Epidermal melanocyte (primary cell): ENCODE measurements around the gene ASCL2.

Experiments used
- DNase-seq: peaks from one replicate; pipeline ENCODE4 v3.0.0; 2011; ENCODE audit warnings: low spot score; ENCODE audit not compliant: insufficient read length

ASCL2 gene

DNA sequence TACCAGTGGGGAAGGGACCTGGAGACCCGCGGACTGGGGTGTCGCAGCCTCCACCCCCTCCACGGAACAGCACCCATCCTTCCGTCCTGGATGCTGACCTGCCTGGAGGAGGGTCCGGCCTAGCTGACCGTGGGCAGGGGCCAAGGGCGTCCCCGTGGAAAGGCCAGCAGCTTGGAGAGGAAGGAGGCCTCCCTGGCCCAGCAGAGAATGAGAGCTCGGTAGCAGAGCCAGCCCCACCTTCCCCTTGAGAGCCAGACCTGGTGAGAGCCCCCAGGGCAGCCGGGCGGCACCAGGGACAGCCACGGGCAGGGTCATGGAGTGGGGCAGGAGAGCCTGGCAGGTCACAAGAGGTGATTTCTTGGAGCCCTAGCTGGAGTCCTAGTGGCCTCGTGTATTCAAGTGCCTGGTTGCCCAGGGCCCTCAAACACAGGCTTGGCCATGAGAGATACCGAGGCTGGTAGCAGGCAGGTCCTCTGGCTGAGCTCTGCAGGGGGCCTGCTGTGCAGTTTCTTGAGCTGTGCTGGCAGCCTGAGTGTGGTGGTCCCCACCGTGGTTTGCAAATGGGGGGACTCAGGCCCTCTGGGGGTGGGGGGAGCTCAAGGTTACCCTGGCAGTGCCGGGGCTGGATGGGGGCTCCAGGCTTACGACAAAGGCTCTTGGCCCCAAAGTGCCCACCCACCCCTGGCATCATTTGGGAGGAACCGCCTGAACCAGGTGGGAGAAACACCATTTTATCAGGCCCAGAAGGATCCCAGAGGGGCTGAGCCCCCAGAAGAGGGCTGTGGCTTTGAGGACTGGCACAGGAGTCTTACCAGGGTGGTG, 39.1 kb upstream of the ASCL2 start:
- no peak for DNase-seq

DNA sequence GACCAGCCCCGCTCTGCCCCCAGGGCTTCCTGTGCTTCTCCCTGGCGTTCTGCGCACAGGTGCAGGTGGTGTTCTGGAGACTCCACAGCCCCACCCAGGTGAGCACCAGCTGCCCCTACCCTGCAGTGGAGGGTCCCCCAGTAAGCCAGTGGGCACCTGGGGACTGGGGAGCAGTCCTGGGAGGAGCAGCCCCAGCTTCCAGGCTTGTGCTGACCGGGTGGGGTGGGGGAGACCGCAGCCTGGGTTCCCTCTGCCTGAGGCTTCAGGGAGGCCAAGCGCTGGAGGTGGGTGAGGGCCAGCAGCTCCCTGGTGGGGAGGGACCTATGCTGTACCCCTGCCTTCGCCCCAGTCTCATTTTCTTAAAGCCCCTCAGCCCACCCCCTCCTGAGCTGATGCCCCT, 38.3 kb upstream of the ASCL2 start:
- DNase-seq, result no peak

DNA sequence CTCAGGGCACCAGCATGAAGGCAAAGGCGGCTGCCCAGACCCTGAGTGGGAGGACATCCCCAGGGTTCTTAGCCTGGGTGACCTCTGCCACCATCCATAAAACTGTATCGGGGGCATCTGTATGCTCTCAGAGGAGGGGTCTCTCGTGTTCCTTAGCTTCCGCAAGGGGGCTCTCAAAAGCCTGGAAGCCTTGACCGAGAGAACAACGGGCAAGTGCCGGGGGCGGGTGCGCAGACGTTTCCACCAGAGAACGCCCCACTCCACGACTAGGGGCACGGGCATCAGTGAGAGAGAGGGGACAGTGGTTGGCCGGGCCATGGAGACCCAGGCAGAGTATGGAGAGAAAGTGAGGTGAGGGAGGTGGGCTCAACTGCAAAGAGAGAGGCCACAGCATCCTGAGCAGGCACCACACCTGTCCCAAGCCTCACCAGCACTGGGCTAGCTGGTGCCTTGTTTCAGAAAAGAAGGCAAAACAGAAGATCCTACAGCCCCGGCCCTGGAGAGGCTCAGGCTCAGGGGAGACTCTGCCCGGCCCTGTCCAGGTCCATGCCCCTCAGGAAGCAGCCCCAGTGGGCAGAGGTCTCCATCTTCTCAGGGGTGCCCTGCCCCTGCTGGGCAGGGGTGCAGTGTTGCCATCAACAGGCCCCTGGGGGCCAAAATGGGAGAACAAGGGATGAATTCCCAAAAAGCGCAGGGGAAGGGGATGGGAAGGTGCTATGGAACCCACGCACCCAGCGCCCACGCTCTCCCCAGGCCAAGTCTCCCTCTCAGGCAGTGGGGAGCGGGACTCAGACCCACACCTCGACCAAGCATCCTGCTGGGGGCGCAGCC, 37.3 kb upstream of the ASCL2 start:
- DNase-seq, result no peak

DNA sequence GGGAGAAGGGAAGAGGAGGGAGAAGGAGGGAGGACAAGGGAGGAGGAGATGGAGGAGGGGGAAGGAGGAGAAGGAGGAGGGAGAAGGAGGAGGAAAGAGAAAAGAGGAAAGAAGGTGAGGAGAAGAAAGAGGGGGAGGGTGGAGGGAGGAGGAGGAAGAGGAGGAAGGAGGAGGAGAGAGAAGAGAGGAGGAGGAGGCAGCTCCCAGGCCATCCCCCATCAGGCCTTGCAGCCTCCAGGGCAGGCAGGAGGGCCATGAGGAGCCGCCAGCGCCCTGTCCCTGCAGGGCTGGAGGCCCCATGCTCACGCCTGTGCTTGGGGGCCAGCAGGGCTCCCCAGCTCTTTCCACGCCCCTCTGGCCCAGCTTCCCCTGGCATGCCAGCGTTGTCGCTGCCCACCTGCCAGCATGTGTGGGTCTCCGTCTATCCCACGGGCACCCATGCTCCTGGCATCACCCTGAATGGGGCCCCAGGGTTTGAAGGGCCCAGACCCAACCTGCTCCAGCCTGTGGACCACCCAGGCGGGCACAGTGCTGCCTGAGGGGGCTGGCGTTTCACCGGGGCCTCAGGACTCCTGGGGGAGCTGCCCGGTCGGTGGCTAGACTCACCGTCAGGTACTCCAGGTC, 36.6 kb upstream of the ASCL2 start:
- no peak for DNase-seq

DNA sequence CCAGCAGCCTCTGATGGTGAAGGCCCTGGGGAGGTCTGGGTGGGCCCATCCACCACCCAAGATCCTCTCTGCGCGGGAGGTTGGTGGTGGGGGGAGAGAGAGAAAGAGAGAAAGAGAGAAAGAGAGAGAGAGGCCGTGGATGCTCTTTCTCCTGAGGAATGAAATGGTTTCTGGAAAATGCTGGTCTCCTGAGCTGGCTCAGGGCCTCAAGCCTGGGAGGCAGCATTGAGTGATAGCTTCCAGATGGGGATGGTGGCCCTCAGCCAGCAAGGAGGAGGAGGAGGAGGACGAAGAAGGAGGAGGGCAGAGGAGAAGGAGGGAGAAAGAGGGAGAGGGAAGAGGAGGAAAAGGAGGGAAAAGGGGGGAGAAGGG, 36.0 kb upstream of the ASCL2 start:
- DNase-seq, result no peak

DNA sequence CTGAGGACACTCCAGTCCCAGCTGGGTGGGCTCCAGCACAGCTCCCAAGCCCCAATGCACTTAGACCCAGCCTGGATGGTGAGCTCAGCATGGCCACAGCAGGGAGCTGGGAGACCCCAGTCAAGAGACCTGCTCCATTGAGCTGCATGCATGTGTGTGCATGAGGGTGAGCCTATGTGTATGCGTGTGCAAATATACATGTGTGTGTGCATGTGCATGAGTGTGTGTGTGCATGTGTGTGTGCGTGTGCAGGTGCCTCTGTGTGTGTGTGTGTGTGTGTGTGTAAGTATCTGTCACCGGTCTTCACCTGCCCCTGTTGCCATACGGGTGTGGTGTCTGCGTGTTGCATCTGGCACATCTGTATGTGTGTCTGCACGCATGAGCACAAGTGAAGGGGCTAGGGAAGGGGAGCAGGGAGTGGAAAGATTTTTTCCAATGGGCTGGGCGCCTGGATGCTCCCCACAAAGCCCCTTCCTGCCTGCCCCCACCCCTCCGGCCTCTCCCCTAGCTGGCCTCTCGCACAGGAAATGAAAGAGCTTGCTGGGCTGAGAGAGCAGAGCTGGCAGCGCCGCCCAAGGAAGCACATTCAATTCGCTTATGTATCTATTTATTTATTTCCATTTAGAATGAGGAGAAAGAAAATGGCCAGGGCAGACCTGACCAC, 35.5 kb upstream of the ASCL2 start:
- DNase-seq, result no peak

DNA sequence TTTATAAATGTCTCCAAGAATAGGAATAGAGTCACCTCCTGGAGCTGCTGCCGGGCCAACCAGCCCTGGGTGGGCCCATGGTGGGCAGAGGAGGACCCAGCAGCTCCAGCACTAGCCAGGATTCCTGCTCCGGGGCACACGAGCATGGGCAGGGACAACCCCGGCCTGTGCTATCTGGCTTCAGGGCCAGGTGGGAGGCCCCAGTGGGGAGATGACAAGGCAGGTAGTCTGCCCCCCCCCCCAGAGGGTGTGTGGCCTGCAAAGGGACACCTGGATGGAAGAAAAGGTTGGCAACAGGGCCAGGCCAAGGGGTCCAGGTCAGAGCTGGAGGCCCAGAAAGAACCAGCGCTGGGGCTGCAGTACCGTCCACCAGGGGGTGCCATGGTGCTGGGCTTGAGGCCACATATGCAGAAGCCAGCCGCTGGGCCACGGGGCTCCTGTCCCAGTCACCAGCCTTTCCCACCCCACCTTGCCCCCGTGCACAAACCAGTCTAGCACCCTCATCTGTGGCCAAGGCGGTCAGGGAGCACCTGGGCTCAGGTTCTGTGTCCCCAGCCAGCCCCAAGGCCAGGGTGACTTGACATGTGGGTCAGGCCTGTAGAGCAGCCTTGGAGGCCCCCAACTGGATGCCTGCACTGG, 34.9 kb upstream of the ASCL2 start:
- no peak for DNase-seq

DNA sequence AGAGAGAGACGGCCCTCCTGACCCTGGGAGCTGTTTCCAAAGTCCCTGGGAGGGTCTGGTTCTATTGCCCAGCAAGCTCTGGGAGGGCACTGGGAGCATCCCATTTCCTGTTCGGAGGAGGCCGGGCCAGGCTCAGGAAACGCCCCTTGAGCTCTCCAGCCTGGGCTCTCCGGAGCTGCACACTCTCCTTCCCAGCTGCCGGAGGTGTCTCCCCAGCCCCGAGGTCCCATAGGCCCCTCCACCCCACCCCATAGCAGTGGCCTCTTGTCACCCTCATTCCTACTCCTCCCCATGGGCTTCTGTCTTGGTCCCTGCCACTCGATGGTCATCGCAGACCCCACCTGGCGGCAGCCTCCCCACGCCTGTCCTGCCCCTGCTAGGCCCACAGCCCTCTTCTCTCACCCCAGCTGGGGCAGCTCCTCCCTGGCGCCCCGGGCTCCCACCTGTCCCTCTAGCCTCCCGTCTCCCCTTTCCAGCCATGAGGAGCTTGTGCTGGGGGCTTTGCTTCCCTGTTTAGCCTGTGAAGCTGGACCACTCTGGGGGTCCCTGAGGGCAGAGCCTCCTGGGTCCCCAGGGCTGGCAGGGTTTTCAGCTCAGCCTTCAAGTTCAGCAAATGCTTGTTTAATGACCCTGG, 34.2 kb upstream of the ASCL2 start:
- no peak for DNase-seq

DNA sequence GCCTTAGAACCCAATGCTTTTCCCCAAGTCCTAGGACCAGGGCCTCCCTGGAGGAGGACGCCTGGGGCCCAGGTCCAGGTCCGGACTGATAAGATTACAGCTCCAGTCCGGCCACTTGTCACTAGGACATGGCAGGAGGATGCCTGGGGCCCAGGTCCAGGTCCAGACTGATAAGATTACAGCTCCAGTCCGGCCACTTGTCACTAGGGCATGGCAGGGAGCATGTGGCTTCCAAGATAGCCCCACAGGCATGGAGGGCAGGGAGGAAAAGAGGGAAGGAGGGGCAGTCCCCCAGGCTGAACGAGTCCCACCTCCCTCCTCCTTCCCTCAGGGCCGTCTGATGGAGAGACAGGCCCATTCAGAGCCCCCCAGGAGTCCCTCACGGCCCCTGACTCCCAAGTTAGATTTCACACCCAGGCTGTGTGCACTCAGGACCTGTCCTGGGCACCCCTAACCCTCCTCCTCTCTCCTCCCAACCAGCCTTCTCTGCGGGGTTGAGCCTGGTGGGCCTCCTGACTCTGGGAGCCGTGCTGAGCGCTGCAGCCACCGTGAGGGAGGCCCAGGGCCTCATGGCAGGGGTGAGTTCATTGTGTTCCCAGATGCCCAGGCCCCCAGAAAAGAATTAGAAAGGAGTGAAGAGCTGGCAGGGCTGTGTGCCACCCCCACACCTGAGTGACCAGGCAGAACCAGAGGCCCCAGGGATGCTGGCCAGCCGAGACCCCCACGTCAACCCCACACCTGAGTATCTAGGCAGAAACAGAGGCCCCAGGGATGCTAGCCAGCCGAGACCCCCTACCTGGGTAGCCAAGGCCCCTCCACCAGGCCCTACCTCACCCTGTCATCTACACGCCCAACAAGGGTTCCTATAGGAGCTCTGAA, 33.5 kb upstream of the ASCL2 start:
- DNase-seq, result no peak

DNA sequence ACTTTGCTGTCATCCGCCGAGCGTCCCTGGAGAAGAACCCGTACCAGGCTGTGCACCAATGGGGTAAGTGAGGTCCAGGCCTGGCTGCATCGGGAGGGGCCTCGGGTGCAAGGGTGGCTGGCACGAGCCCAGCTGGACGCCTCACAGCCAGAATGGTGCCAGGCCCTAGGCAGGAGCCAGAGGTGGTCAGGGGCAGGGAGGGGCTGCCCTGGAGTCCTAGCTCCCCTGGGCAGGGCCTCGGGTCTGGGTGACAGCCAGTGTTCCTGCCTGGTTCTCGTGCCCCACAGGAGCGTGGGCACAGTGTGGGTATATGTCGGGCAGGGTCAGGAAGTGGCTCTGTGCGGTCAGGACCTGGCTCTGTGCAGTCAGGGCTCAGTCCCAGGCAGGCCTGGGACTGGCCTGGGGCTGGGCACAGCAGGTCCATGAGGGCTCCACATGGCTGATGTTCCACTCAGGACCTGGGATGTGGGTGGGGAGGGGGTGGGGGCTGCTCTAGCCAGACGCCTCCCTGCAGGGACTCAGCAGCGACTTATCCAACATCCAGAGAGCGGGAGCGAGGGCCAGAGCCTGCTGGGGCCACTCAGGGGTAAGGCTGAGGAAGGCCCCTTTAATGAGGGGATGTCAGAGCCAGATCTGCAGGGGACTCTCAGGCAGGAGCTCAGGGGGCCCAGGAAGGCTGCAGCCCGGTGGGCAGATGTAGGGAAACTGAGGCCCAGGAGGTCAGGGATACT, 32.7 kb upstream of the ASCL2 start:
- DNase-seq, result no peak

DNA sequence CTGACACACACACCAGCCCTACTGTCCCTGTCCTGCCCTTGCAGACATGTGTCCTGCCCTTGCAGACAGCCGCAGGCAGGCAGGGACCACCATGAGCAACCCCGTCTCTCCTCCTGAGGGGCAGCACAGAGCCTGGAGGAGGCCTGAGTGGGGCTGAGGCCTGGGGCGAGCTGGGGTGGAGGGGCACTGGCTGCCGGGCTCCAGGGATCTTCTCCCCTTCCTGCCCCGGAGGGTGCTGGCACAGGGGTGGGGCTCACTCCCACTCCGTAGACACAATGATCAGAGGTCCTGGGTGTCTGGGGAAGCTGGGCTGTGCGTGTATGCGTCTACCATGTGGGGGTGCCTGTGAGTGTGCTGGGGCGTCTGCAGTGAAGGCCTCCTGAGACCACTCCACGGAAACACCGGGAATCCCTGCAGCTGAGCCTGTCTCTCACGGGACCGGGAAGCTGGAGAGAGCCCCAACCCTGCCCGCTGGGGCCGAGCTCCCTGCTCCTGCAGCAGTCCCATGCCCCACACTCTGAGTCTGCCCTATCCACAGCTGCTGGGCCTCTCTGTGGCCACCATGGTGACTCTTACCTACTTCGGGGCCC, 32.0 kb upstream of the ASCL2 start:
- no peak for DNase-seq

DNA sequence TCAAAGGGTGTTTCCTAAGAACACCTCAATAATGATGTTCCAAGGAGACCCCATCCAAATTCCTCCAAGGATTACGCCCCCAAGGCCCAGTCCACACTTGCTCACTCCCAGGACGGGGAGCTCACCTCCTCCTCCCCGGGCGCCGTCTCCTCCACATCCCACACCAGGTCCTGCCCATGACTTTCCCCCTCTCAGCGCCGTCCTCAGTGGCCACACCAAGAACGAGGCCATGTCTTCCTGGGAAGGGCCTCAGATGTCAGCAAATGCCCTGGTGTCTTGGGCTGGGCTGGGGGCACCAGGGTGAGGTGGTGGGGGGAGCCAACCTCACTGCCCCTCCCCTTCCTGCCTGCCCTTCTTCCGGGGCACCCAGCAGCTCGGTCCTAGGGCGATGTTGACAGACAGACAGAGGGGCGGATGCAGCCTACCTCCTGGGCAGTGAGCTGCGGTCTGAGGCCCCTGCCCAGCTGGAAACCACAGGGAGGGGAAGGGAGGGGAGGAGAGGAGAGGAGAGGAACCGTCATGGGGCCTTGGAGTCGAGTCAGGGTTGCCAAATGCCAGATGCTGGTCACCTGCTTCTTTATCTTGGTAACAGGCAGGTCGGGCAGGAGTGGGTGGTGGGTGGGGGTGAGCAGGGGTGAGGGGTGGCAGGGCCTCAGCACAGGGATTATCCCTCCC, 31.4 kb upstream of the ASCL2 start, which contains the start of the genes C11orf21 and TSPAN32:
C11orf21 (minus strand) TSS at position 288 of the 675 bp plus-strand sequence; CDS start at position 178, 110 bp downstream.
TSPAN32 (plus strand) TSS at position 383 of the 675 bp plus-strand sequence; CDS start at position 520, 137 bp downstream.
- DNase-seq, result no peak

DNA sequence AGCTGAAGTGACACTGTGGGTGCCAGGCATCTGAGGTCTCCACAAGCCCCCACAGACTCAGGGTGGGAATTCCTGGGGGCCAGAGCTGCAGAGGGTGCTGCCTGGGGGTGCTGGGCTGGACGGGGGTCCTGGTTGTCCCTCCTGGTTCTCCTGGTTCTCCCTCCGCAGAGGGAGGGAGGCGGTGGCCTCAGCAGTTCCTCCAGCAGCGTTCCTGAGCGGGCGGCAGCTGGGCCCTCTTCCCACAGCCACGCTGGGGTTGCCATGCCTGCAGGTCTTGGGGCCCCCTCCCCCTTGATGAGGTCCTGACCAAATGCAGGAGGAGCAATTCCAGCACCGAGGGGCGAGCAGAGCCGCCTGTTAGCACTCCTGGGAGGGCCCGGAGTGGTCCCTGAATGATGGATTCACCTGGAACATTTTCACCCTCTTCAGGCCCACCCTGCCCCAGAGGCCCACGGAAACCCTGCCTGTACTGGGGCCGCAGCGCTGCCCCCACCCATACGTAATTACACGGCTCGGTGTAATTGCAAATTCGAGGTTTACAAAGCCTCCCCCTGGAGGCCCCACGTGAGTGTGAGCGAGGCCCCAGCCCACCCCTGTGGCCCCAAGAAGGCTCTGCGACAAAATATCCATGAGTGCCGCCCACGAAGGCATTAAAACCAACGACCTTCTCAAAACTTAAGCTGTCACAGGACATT, 30.7 kb upstream of the ASCL2 start:
- DNase-seq, result no peak

DNA sequence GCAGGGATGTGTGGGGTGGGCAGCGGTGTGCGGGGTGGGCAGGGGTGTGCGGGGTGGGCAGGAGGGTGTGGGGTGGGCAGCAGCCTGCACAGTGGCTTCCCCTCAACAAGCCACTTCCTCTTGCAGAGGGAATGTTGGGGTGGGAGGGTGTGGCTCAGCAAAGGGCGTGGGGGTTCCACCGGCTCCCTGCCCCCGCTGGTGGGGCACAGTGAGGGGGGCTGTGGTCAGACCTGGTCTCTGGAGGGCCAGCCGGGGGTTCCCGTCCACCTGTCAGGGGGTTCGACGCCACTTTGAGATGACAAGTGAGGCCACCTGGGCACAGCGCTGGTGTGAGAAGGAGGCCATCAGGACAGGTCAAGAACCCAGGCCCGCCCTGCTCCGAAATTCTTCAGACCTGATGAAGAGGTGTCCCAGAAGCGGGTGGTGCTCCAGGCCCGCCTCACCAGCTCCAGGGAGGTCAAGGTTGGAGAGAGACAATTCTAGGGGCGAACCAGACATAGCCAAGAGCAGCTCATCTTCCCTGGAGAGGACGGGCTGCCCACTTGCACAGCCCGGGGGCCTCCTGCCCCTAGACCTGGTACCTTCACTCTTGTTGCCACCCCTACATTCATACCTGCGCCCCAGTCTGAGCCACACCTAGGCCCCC, 30.0 kb upstream of the ASCL2 start:
- no peak for DNase-seq

DNA sequence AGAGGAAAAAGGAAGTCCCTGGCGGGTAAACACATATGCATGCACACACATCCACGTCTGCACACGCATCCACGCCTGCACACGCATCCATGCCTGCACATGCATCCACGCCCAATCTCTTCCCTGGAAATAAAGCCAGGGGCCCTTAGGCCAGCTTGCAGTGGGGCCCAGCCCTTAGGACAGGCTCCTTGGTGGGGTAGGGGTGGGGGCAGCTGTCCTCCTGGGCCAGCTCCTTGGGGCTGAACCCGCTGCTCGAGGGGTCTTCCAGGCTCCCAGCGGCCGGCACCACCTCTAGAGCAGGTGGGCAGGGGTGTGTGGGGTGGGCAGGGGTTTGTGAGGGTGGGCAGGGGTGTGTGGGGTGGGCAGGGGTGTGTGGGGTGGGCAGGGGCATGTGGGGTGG, 29.4 kb upstream of the ASCL2 start:
- no peak for DNase-seq

DNA sequence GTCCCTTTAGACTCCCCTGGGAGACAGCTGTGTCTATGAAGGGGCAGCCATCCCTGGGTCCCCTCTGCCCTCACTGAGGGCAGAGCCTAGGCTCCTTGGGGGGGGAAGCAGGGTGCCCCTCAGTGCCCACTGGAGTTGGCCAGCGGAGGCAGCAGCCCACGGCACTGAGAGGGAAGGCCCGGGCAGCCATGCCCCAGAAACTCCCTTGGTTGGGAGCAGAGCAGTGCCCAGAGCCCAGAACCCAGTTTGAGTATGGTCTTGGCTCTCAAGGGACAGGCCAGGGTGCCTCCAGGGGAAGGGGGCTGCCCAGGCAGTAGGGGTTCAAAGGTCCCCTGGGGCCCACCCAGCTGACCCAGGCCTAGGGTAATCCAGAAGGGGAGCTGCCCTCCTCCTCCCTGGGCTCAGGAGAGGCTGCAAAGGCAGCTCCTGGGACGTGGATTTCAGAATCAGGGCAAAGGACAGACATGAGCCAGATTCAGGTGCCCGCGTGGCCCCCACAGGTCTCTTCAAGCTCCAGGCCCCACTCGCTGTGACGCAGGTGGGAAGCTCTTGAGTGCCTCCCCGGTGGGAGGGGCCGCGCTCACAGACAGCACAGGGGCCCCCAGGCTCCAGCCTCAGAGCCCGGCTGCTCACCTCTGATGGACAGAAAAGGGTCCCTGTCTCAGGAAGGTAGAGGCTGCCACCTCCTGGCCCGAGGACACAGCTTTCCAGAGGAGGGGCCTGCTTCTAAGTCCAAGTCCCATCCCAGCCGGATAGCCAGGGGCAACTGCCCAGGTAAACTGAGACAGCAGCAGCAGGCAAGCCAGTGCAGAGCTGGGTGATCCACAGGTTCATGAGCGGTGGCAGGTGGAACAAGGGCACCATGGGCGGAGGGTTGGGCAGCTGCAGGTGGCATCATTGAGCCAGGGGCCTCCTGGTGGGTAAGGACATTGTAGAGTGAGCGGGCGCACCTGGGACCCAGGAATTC, 28.7 kb upstream of the ASCL2 start:
- no peak for DNase-seq
